ENCODE results near the gene FLCN. TPM values are rescaled to one million over a fixed set of nuclear protein-coding genes. Genes with fewer than 3 reads are reported as not detected.

FLCN gene
- total and polyA plus RNA-seq, 12 donors = 10.2 to 101 (median 34.3) TPM

DNA sequence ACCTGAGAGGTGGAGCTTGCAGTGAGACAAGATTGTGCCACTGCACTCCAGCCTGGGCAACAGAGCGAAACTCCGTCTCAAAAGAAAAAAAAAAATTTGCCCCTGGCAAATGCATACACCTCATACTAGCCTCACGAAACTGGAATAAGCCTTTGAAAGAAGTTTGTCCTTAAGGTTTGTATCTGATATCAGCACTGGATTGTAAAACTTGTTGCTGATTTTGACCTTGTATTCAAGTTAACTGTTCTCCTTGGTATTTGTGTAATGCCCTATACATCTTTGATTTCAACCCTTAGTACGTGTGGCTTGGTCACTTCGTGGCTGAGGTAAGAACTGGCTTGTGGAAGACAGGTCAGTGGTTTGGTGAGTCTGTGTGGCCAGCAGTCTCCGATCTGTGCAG lies 6.2 kb upstream of the FLCN start:
- Histone ChIP-seq H3K27me3 (no peaks in the 10 kb centered on the region), H3K36me3 (replicated peaks in 1 of 2) (peaks cover 0 to 28% of the 10 kb centered on the region in 2 donors), H3K27ac (no peak overlapping the region), H3K4me1 (replicated peaks in 1 of 2) (peaks cover 1 to 3% of the 10 kb centered on the region in 2 donors), H3K4me3 (no peak overlapping the region), H3K9me3 (replicated peaks in 1 of 3) (no peaks in the 10 kb centered on the region)
- intact Hi-C loops (cut with DNase I) = no loop called here
- WGBS, 4 donors = 89 to 90% (median 90%) methylated on average over 6 of the region's 6 CpGs
- TF ChIP-seq POLR2A (IDR thresholded peaks at IDR 0.05) = no peak
- TF ChIP-seq, protein P1, sequence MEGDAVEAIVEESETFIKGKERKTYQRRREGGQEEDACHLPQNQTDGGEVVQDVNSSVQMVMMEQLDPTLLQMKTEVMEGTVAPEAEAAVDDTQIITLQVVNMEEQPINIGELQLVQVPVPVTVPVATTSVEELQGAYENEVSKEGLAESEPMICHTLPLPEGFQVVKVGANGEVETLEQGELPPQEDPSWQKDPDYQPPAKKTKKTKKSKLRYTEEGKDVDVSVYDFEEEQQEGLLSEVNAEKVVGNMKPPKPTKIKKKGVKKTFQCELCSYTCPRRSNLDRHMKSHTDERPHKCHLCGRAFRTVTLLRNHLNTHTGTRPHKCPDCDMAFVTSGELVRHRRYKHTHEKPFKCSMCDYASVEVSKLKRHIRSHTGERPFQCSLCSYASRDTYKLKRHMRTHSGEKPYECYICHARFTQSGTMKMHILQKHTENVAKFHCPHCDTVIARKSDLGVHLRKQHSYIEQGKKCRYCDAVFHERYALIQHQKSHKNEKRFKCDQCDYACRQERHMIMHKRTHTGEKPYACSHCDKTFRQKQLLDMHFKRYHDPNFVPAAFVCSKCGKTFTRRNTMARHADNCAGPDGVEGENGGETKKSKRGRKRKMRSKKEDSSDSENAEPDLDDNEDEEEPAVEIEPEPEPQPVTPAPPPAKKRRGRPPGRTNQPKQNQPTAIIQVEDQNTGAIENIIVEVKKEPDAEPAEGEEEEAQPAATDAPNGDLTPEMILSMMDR (IDR thresholded peaks at IDR 0.05) = no peak
- DNase-seq = no peak

DNA sequence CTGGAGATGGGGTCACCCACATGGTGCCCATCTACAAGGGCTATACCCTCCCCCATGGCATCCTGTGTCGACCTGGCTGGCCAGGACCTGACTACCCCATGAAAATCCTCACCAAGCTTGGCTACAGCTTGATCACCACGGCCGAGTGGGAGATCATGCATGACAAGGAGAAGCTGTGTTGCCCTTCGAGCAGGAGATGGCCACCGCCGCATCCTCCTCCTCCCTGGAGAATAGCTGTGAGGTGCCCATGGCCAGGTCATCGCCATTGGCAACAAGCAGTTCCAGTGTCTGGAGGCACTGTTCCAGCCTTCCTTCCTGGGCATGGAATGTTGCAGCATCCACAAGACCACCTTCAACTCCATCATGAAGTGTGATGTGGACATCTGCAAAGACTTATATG lies 5.3 kb upstream of the FLCN start:
- intact Hi-C loops (cut with DNase I) = no loop called here
- Histone ChIP-seq H3K36me3 (replicated peaks in 1 of 2) (peaks cover 0 to 19% of the 10 kb centered on the region in 2 donors), H3K4me1 (replicated peaks in 1 of 2) (peaks cover 4% of the 10 kb centered on the region in 2 donors), H3K27ac (no peak overlapping the region), H3K27me3 (no peaks in the 10 kb centered on the region), H3K9me3 (replicated peaks in 1 of 3) (no peaks in the 10 kb centered on the region), H3K4me3 (no peak overlapping the region)
- WGBS, 4 donors = 87 to 100% (median 93%) methylated on average over 2 to 7 of the region's 7 CpGs
- peak in 1 of 7 donors; percentile 45 for DNase-seq
- TF ChIP-seq POLR2A (IDR thresholded peaks at IDR 0.05) = no peak
- TF ChIP-seq, protein P1 (IDR thresholded peaks at IDR 0.05) = no peak

DNA sequence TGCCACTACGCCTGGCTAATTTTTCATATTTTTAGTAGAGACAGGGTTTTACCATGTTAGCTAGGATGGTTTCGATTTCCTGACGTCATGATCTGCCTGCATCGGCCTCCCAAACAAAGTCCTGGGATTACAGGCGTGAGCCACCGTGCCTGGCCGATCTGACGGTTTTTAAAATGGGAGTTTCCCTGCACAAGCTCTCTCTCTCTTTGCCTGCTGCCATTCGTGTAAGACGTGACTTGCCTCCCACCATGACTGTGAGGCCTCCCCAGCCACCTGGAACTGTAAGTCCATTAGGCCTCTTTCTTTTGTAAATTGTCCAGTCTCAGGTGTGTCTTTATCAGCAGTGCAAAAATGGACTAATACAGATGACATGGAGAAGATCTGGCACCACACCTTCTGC lies 4.7 kb upstream of the FLCN start:
- intact Hi-C loops (cut with DNase I) = no loop called here
- Histone ChIP-seq H3K36me3 (replicated peaks in 1 of 2) (peaks cover 0 to 13% of the 10 kb centered on the region in 2 donors), H3K9me3 (replicated peaks in 1 of 3) (no peaks in the 10 kb centered on the region), H3K27ac (no peak overlapping the region), H3K27me3 (no peaks in the 10 kb centered on the region), H3K4me1 (replicated peaks in 1 of 2) (peaks cover 4% of the 10 kb centered on the region in 2 donors), H3K4me3 (no peak overlapping the region)
- WGBS, 4 donors = 80 to 89% (median 84%) methylated on average over 10 of the region's 10 CpGs
- TF ChIP-seq, protein P1 (IDR thresholded peaks at IDR 0.05) = no peak
- TF ChIP-seq POLR2A (IDR thresholded peaks at IDR 0.05) = no peak
- no peak for DNase-seq

DNA sequence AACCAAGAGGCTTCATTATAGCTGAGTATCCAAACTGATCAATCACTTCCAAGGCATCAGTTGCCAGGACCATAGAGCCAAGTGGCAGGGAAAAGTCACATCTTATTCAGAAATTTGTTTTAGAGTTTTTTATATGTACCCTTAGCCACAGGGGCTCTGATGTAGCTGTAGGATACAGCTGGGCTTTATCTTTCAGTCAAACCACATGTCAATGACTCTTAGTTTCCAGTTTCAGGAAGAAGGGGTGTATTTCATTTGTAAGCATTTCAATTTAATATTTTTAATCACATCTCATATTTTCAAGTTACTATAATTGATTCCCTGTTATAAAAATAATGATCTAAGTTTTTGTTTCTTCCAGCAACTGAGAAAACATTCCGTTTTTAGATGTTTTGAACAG lies 2.9 kb upstream of the FLCN start:
- intact Hi-C loops (cut with DNase I) = no loop called here
- Histone ChIP-seq H3K4me3 (no peak overlapping the region), H3K4me1 (replicated peaks in 1 of 2) (peaks cover 13 to 19% of the 10 kb centered on the region in 2 donors), H3K27ac (no peak overlapping the region), H3K9me3 (replicated peaks in 1 of 3) (no peaks in the 10 kb centered on the region), H3K27me3 (no peaks in the 10 kb centered on the region), H3K36me3 (replicated peaks in 1 of 2) (no peaks in the 10 kb centered on the region)
- WGBS, 4 donors = 46 to 64% (median 56%) methylated on average over 1 of the region's 1 CpG
- no peak for DNase-seq
- TF ChIP-seq, protein P1 (IDR thresholded peaks at IDR 0.05) = no peak
- no peak for TF ChIP-seq POLR2A (IDR thresholded peaks at IDR 0.05)

All from adrenal gland (tissue), 12 donors.